HG02973 (cell line): ENCODE data around the gene SCD.

Source experiments
- ATAC-seq: cut with Tn5 transposase; IDR thresholded peaks from one replicate; pipeline ENCODE4 v1.9.1; 2021; ENCODE audit warnings: moderate library complexity; ENCODE audit not compliant: unreplicated experiment

SCD gene

DNA sequence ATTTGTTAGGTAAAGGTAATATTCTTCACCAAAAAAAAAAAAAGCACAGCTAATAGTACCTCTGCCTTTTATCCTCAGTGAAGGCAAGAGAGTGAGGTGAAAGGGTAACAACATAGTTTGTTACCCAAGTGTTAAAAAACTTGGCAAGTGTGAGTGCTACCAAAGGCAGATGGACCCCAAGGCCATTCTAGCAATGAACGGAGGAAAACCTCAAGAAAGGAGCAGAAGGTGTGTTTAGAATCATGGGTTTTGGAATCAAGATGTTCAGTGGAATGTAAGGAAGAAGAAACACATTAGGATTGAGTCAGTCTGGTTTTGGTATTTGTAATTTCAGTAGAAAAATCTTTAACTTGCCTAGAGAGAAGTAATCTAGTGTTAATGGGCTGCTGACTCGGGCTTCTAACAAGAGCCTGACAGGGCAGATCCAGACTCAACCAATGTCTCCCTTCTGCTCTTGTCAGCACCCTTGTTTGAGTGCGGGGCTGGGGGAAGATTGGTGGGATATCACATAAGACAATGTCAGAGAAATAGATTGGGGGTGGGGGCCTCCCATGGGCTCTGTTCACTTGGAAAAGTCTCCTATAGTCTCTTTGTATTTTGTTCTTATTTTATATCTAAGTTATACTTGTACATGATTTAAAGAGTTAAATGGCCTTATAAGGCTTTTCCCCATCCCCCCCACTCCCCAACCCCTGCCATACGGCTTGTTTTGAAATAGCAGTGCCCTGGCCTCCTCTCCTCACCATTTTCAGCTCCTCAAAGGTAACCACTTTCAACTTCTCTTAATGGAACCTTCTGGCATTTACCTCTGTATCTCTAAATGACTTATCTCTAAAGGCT lies 44.4 kb downstream of the SCD start:
- ATAC-seq, result no peak

GRCh38 chr10:100392686-100393003 lies 45.6 kb downstream of the SCD start:
- no peak for ATAC-seq

GRCh38 chr10:100395626-100396025 lies 48.6 kb downstream of the SCD start:
- no peak for ATAC-seq

DNA sequence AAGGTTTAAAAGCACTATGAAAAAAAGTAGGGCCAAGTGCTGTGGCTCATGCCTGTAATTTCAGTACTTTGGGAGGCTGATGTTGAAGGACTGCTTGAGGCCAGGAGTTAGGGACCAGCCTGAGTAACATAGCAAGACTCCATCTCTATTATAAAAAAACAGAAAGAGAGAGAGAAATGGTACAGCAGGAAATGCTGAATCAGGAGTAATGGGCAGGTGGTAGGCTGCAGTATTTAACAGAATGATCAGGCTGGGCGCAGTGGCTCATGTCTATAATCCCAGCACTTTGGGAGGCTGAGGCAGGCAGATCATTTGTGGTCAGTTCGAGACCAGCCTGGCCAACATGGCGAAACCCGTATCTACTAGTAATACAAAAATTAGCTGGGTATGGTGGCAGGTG lies 49.6 kb downstream of the SCD start:
- no peak for ATAC-seq

DNA sequence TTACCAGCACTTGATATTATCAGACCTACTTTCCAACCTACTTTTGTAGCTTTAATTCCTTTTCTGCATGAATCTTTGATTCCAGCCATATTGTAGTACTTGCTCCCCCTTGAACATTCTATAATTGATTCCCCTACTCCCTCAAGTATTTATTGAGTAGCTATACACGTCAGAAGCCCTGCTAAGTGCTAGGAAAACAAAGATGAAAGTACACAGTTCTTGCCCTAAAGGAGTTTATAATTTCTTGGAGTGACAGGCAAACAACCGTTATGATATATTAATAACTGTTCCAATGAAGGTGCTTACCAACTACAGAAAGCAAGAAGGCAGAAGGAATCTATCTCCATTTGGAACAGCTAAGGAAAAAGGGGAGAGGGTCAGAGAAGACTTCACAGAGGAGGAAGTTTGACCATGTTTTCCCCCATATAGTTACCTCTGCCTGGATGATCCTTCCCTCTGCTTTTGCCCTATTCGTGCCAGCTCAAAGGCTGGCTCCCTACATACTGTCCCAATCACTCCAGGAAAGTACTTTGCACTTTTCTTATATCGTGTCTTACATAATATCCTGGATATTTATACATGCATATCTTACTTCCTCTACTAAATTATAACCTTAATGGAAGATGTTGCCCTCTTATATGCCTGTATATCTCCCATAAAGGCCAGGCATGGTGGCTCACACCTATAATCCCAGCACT lies 54.7 kb downstream of the SCD start:
- no peak for ATAC-seq

GRCh38 chr10:100403734-100404133 lies 56.7 kb downstream of the SCD start:
- ATAC-seq, result no peak

GRCh38 chr10:100413173-100413572 lies 66.1 kb downstream of the SCD start:
- ATAC-seq, result no peak
